Smooth muscle cell (in vitro differentiated cells): ENCODE results near the gene MAP3K2. TPM values are rescaled to one million over a fixed set of nuclear protein-coding genes. Genes with fewer than 3 reads are reported as not detected.

ENCODE experiments used
- DNase-seq: peaks from one replicate; lab custom pipeline; 2025; ENCODE audit not compliant: unreplicated experiment; lab: John Stamatoyannopoulos, UW
- H2AFZ ChIP-seq: fragments of 200-600 bp; sonication (generic); 2 replicates; pipeline ENCODE4 v1.6.0; 2016; ENCODE audit warnings: antibody characterized with exemption, low read depth, mild to moderate bottlenecking
- H3F3A ChIP-seq: fragments of 200-600 bp; sonication (generic); 2 replicates; pipeline ENCODE4 v1.6.0; 2017; ENCODE audit warnings: antibody characterized with exemption, low read depth
- H3K27ac ChIP-seq: fragments of 200-600 bp; sonication (generic); 2 replicates; pipeline ENCODE4 v1.5.1; 2016; ENCODE audit warnings: low read depth, mild to moderate bottlenecking
- H3K27me3 ChIP-seq: fragments of 200-600 bp; sonication (generic); 2 replicates; pipeline ENCODE4 v1.6.1; 2016; ENCODE audit warnings: low read depth, mild to moderate bottlenecking
- H3K36me3 ChIP-seq: fragments of 200-600 bp; sonication (generic); 2 replicates; pipeline ENCODE4 v1.5.1; 2016; ENCODE audit warnings: low read depth
- H3K4me1 ChIP-seq: fragments of 200-600 bp; sonication (generic); 2 replicates; pipeline ENCODE4 v1.5.1; 2016; ENCODE audit warnings: low read depth
- H3K4me2 ChIP-seq: fragments of 200-600 bp; sonication (generic); 2 replicates; pipeline ENCODE4 v1.6.0; 2016; ENCODE audit warnings: mild to moderate bottlenecking
- H3K4me3 ChIP-seq: fragments of 200-600 bp; sonication (generic); 2 replicates; pipeline ENCODE4 v1.5.1; 2016; ENCODE audit warnings: mild to moderate bottlenecking
- H3K79me2 ChIP-seq: fragments of 200-600 bp; sonication (generic); 2 replicates; pipeline ENCODE4 v1.6.0; 2016; ENCODE audit warnings: low read depth, mild to moderate bottlenecking
- H3K9ac ChIP-seq: fragments of 200-600 bp; sonication (generic); 2 replicates; pipeline ENCODE4 v1.6.0; 2016; ENCODE audit warnings: low read depth
- H3K9me3 ChIP-seq: fragments of 200-600 bp; sonication (generic); replicated peaks from 2 replicates; pipeline ENCODE4 v1.5.1; 2016; ENCODE audit warnings: low read depth
- H4K20me1 ChIP-seq: fragments of 200-600 bp; sonication (generic); 2 replicates; pipeline ENCODE4 v1.6.0; 2016; ENCODE audit warnings: low read depth
- CTCF ChIP-seq: fragments of 200-600 bp; sonication (generic); IDR thresholded peaks from 2 replicates; pipeline ENCODE4 v1.5.1; 2017; ENCODE audit warnings: borderline replicate concordance, mild to moderate bottlenecking, antibody characterized with exemption; ENCODE audit not compliant: insufficient read depth, poor library complexity, severe bottlenecking
- WGBS: methylation state at CpG from one replicate; pipeline ENCODE4 v1.1.7; 2016; ENCODE audit warnings: low lambda C conversion rate; 5-methylcytosine and 5-hydroxymethylcytosine counted together
- polyA plus RNA-seq: library from polyadenylated mRNA; unstranded; fragments of >200 nt; fragmentation: Nextera tagmentation; extraction: Ambion mirVana; gene quantifications from 2 replicates; pipeline ENCODE4 v1.2.1, GENCODE V29; 2016
- total RNA-seq: library from RNA; depleted of rRNA; stranded (reverse); fragments of >200 nt; gene quantifications from 2 replicates; pipeline ENCODE4 v1.2.3, GENCODE V29; 2014

MAP3K2 gene
- total and polyA plus RNA-seq, 2 experiments from 2014 or later = 39.2 to 46.7 TPM

GRCh38 chr2:127275789-127276188, 112.0 kb downstream of the MAP3K2 start:
- Histone ChIP-seq H3K27me3 (no peaks in the 10 kb centered on the region), H3K4me1 (no peaks in the 10 kb centered on the region), H4K20me1 (peaks cover 2% of the 10 kb centered on the region), H3K9me3 (no peaks in the 10 kb centered on the region), H3K36me3 (peaks cover 20% of the 10 kb centered on the region), H3K27ac (no peak overlapping the region), H3K4me3 (no peak overlapping the region), H3K4me2 (no peak overlapping the region), H3F3A (no peaks in the 10 kb centered on the region), H2AFZ (no peak overlapping the region), H3K9ac (no peak overlapping the region), H3K79me2 (no peaks in the 10 kb centered on the region)
- TF ChIP-seq CTCF = no peak
- WGBS = 92% methylated on average over 9 of the region's 9 CpGs
- no peak for DNase-seq

- 91% methylated on average over 3 of the region's 3 CpGs for WGBS
- Histone ChIP-seq H2AFZ (no peak overlapping the region), H3K79me2 (no peaks in the 10 kb centered on the region), H4K20me1 (no peaks in the 10 kb centered on the region), H3K9me3 (no peaks in the 10 kb centered on the region), H3K4me3 (no peak overlapping the region), H3K27me3 (no peaks in the 10 kb centered on the region), H3K36me3 (peaks cover 24% of the 10 kb centered on the region), H3F3A (no peaks in the 10 kb centered on the region), H3K9ac (no peak overlapping the region), H3K4me2 (no peak overlapping the region), H3K27ac (no peak overlapping the region), H3K4me1 (no peaks in the 10 kb centered on the region)
- no peak for TF ChIP-seq CTCF
- DNase-seq = no peak
Observed at GRCh38 chr2:127275356-127275755, 112.4 kb downstream of the MAP3K2 start.

- Histone ChIP-seq H2AFZ (no peak overlapping the region), H3K4me2 (no peak overlapping the region), H3K4me1 (no peaks in the 10 kb centered on the region), H3K27me3 (no peaks in the 10 kb centered on the region), H3K4me3 (no peak overlapping the region), H3K9ac (no peak overlapping the region), H3F3A (no peaks in the 10 kb centered on the region), H3K79me2 (no peaks in the 10 kb centered on the region), H3K9me3 (no peaks in the 10 kb centered on the region), H3K27ac (no peak overlapping the region), H3K36me3 (peaks cover 39% of the 10 kb centered on the region), H4K20me1 (no peaks in the 10 kb centered on the region)
- no peak for DNase-seq
- WGBS = over 99% methylated on average over 5 of the region's 5 CpGs
- no peak for TF ChIP-seq CTCF
Observed at GRCh38 chr2:127270663-127271062, 117.1 kb downstream of the MAP3K2 start.

GRCh38 chr2:127261804-127262406, 125.9 kb downstream of the MAP3K2 start:
- H3K27ac ChIP-seq = no peak overlapping the region
- no peak overlapping the region for H3K9ac ChIP-seq
- 95% methylated on average over 8 of the region's 8 CpGs for WGBS
- no peaks in the 10 kb centered on the region for H3K9me3 ChIP-seq
- no peaks in the 10 kb centered on the region for H3K79me2 ChIP-seq
- H3F3A ChIP-seq = no peaks in the 10 kb centered on the region
- no peaks in the 10 kb centered on the region for H3K27me3 ChIP-seq
- no peak overlapping the region for H3K4me2 ChIP-seq
- H3K4me1 ChIP-seq = no peaks in the 10 kb centered on the region
- no peak for DNase-seq
- no peaks in the 10 kb centered on the region for H4K20me1 ChIP-seq
- H3K4me3 ChIP-seq = no peak overlapping the region
- no peak for TF ChIP-seq CTCF
- H2AFZ ChIP-seq = no peak overlapping the region
- peaks cover 6% of the 10 kb centered on the region for H3K36me3 ChIP-seq
